SK-N-SH (cell line): Measurements from ENCODE around the gene TSGA10. TPM values are rescaled to one million over a fixed set of nuclear protein-coding genes. Genes with fewer than 3 reads are reported as not detected.

Experiments
- CTCF ChIA-PET: fragments of 300-600, 350-600 bp; formaldehyde crosslinking; extraction: SDS; loops from one replicate; lab custom pipeline; 2021; lab: Yijun Ruan, JAX
- POLR2A ChIA-PET: fragments of 350-600 bp; sonication (Branson Sonifier 250); formaldehyde crosslinking; extraction: SDS; loops from one replicate; lab custom pipeline; 2020; ENCODE audit warnings: antibody characterized with exemption, inconsistent platforms; lab: Yijun Ruan, JAX
- DNase-seq: peaks from one replicate; pipeline ENCODE4 v3.0.0; 2012
- H2AFZ ChIP-seq: fragments of 200-600 bp; sonication (generic); 2 replicates; pipeline ENCODE4 v1.8.1; 2016; ENCODE audit warnings: antibody characterized with exemption, mild to moderate bottlenecking, low read depth
- H3F3A ChIP-seq: fragments of 200-600 bp; sonication (generic); replicated peaks from 2 replicates; pipeline ENCODE3; 2016; ENCODE audit warnings: antibody characterized with exemption, mild to moderate bottlenecking; ENCODE audit not compliant: insufficient read depth
- H3K27ac ChIP-seq, 2 experiments: fragments of 200-500 bp in 1 of 2; fragments of 200-600 bp in 1 of 2; sonication (Bioruptor generic) in 1 of 2; sonication (generic), shearing (Covaris generic) in 1 of 2; 2 replicates each; pipeline versions ENCODE4 v1.5.1 to v1.6.1; 2014 to 2016; ENCODE audit warnings: low read depth in 2 of 2, inconsistent platforms in 1 of 2, low read length in 1 of 2, mild to moderate bottlenecking in 1 of 2, mixed read lengths in 1 of 2
- H3K27me3 ChIP-seq: fragments of 200-600 bp; sonication (generic), shearing (Covaris generic); 2 replicates; pipeline ENCODE4 v1.6.1; 2016; ENCODE audit warnings: mixed run types; ENCODE audit not compliant: insufficient read depth
- H3K36me3 ChIP-seq, 2 experiments: fragments of 200-500 bp in 1 of 2; fragments of 200-600 bp in 1 of 2; sonication (Bioruptor generic) in 1 of 2; sonication (generic) in 1 of 2; replicated peaks in 1 of 2; 2 replicates each; pipeline versions ENCODE3 to v1.5.1; 2014 to 2016; ENCODE audit warnings: low read length in 1 of 2, mild to moderate bottlenecking in 1 of 2; ENCODE audit not compliant: insufficient read depth in 2 of 2, control insufficient read depth in 1 of 2
- H3K4me1 ChIP-seq, 2 experiments: fragments of 200-500 bp in 1 of 2; fragments of 200-600 bp in 1 of 2; sonication (Bioruptor generic) in 1 of 2; sonication (generic), shearing (Covaris generic) in 1 of 2; 2 replicates each; pipeline versions ENCODE4 v1.5.1 to v1.6.1; 2014 to 2016; ENCODE audit warnings: low read depth in 1 of 2, low read length in 1 of 2, mixed run types in 1 of 2; ENCODE audit not compliant: insufficient read depth in 2 of 2, control insufficient read depth in 1 of 2
- H3K4me2 ChIP-seq: fragments of 200-600 bp; sonication (generic), shearing (Covaris generic); 2 replicates; pipeline ENCODE4 v1.6.1; 2017; ENCODE audit warnings: mixed run types
- H3K4me3 ChIP-seq, 2 experiments: fragments of 200-500 bp in 1 of 2; fragments of 200-600 bp in 1 of 2; sonication (Bioruptor generic) in 1 of 2; sonication (generic), shearing (Covaris generic) in 1 of 2; 2 replicates each; pipeline versions ENCODE4 v1.5.1 to v1.8.1; 2014 to 2016; ENCODE audit warnings: low read depth in 2 of 2, inconsistent platforms in 1 of 2, low read length in 1 of 2, mild to moderate bottlenecking in 1 of 2, mixed read lengths in 1 of 2, moderate library complexity in 1 of 2
- H3K79me2 ChIP-seq: fragments of 200-600 bp; sonication (generic); 2 replicates; pipeline ENCODE4 v1.8.1; 2017; ENCODE audit warnings: mild to moderate bottlenecking; ENCODE audit not compliant: insufficient read depth
- H3K9ac ChIP-seq: fragments of 200-600 bp; sonication (generic); 2 replicates; pipeline ENCODE4 v1.6.1; 2017; ENCODE audit warnings: mixed run types
- H3K9me2 ChIP-seq: fragments of 200-600 bp; sonication (generic); 2 replicates; pipeline ENCODE4 v1.6.1; 2017; ENCODE audit warnings: mixed run types
- H3K9me3 ChIP-seq: fragments of 200-600 bp; sonication (generic); 2 replicates; pipeline ENCODE4 v1.6.1; 2017; ENCODE audit warnings: mixed run types, mild to moderate bottlenecking, moderate library complexity
- H4K20me1 ChIP-seq: fragments of 200-600 bp; sonication (generic); 2 replicates; pipeline ENCODE4 v1.6.1; 2017; ENCODE audit warnings: mild to moderate bottlenecking, mixed run types; ENCODE audit not compliant: insufficient read depth
- CHD2 ChIP-seq: fragments of 150-350 bp; IDR thresholded peaks from 2 replicates; pipeline ENCODE4 v1.6.1; 2018; ENCODE audit warnings: low read length; ENCODE audit not compliant: partially characterized antibody
- ELF1 ChIP-seq: IDR thresholded peaks from 2 replicates; pipeline ENCODE4 v1.4.0; 2012
- EP300 ChIP-seq, 2 experiments: IDR thresholded peaks; 2 replicates each; pipeline versions ENCODE4 v1.4.0 to v1.6.1; 2012; ENCODE audit warnings: borderline replicate concordance in 1 of 2, low read depth in 1 of 2, low read length in 1 of 2
- NRF1 ChIP-seq: IDR thresholded peaks from 2 replicates; pipeline ENCODE4 v1.6.1; 2012; ENCODE audit warnings: low read depth, mild to moderate bottlenecking, low read length
- RAD21 ChIP-seq: IDR thresholded peaks from 2 replicates; pipeline ENCODE4 v1.6.1; 2012; ENCODE audit warnings: mild to moderate bottlenecking, low read length
- SMC3 ChIP-seq: IDR thresholded peaks from 2 replicates; pipeline ENCODE4 v1.6.1; 2012; ENCODE audit warnings: low read depth, low read length, improper control_type of control experiment
- WGBS: methylation state at CpG from one replicate; pipeline ENCODE4 v1.1.6; 2017; ENCODE audit warnings: low lambda C conversion rate; 5-methylcytosine and 5-hydroxymethylcytosine counted together
- polyA plus RNA-seq, 3 experiments: library from polyadenylated mRNA; depleted of rRNA; stranded (reverse); fragments of >200 nt; gene quantifications; 2 replicates each; pipeline ENCODE4 v1.2.3, GENCODE V29; 2012
- TF ChIP-seq, protein P1 (sequence below): IDR thresholded peaks from 2 replicates; pipeline ENCODE4 v1.4.0; 2012; ENCODE audit warnings: low read depth, borderline replicate concordance
- TF ChIP-seq, protein P2 (sequence below): IDR thresholded peaks from 2 replicates; pipeline ENCODE4; 2012
- TF ChIP-seq, protein P3 (sequence below): fragments of 150-350 bp; IDR thresholded peaks from 2 replicates; pipeline ENCODE4 v1.6.1; 2017; ENCODE audit warnings: antibody characterized with exemption, low read length, low read depth, borderline replicate concordance
- TF ChIP-seq, protein P4 (sequence below): fragments of 200-600 bp; sonication (generic); IDR thresholded peaks from 2 replicates; pipeline ENCODE4 v1.6.1; 2017; ENCODE audit warnings: antibody characterized with exemption, mild to moderate bottlenecking, moderate library complexity

The TSGA10 gene
- polyA plus RNA-seq, 1 of the 3 experiments (the other 2 are of a cell fraction), result 1.8 TPM

DNA sequence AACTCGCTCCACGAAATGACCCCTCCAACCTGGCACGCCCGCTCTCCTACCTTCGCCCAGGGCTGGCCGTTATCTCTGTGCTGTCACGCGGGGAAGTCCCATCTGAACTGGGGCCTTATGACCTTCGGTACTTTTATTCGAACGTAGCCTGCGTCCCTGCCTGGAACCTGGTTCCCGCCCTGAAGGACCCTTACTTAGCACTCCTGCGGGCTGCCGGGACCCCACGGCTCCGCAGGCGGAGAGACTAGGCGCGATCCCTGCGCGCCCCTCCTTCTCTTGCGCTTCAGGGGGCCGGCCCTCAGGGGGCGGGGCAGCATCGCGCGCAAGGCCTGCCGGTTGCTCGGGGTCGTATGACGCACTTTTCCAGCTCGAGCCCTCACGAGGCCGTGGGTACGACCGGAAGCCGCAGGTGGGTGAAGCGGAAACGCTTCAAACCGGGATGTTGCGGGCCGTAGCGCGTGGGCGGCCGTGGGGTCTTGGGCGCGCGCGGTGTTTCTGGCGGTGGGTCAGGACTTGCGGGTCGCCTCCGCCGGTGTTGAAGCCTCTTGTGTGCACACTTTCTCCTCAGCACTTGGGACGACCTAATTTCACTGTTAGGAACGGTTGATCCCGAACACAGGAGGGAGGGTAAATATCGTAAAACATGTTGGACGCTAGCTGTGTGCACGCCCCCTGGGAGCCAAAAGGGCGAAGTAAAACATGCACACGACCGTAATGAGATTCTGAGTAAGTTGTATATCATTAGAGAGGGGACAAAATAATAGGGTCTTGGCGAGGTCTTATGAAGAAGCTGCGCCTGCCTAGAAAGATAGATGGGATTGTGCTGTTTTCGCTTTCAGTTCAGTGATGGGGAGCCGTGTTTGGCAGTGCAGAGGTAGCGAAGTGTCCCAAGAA lies at the start of gene TSGA10, which contains the start of gene LIPT1 (continued):
- TF ChIP-seq, protein P1, sequence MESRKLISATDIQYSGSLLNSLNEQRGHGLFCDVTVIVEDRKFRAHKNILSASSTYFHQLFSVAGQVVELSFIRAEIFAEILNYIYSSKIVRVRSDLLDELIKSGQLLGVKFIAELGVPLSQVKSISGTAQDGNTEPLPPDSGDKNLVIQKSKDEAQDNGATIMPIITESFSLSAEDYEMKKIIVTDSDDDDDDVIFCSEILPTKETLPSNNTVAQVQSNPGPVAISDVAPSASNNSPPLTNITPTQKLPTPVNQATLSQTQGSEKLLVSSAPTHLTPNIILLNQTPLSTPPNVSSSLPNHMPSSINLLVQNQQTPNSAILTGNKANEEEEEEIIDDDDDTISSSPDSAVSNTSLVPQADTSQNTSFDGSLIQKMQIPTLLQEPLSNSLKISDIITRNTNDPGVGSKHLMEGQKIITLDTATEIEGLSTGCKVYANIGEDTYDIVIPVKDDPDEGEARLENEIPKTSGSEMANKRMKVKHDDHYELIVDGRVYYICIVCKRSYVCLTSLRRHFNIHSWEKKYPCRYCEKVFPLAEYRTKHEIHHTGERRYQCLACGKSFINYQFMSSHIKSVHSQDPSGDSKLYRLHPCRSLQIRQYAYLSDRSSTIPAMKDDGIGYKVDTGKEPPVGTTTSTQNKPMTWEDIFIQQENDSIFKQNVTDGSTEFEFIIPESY, result peak; percentile 66
- TF ChIP-seq SMC3, result no peak
- TF ChIP-seq, protein P2, sequence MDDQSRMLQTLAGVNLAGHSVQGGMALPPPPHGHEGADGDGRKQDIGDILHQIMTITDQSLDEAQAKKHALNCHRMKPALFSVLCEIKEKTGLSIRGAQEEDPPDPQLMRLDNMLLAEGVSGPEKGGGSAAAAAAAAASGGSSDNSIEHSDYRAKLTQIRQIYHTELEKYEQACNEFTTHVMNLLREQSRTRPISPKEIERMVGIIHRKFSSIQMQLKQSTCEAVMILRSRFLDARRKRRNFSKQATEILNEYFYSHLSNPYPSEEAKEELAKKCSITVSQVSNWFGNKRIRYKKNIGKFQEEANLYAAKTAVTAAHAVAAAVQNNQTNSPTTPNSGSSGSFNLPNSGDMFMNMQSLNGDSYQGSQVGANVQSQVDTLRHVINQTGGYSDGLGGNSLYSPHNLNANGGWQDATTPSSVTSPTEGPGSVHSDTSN, result no peak
- TF ChIP-seq, protein P3, sequence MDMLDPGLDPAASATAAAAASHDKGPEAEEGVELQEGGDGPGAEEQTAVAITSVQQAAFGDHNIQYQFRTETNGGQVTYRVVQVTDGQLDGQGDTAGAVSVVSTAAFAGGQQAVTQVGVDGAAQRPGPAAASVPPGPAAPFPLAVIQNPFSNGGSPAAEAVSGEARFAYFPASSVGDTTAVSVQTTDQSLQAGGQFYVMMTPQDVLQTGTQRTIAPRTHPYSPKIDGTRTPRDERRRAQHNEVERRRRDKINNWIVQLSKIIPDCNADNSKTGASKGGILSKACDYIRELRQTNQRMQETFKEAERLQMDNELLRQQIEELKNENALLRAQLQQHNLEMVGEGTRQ, result no peak
- TF ChIP-seq NRF1, result peak; percentile 53
- peak; percentile 70 for TF ChIP-seq ELF1
- TF ChIP-seq CHD2, result peak; percentile 69
- TF ChIP-seq RAD21, result no peak

DNA sequence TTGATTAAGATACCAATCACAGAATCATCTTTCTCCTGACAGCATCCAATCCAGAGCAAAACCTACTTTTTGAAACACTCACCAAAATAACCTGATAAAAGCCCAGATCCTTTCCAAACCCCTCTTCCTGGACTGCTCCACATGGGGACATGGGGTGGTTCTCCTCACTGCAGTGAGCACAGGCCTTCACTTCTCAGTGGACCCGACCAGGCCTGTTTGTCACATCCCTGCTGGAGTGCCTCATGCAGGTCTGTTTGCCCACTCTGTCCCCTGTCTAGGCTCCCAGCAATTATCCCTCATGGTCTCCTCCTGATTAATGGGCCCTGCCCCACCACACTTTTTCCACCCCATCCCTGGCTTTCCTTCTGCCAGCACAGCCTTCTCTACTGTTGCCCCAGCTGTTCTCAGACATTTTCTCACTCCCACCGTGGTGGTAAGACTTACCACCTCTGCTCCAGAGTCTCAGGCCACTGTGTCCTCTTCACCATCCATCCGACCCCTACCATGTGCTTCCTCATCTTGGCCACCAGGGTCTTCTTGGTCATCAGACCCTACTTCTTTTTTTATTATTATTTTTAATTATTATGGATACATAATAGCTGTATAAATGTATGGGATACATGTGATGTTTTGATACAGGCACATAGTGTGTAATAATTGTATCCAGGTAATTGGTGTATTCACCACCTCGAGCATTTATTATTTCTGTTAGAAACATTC lies 47.4 kb upstream of the TSGA10 start:
- Histone ChIP-seq H3K4me2 (no peak overlapping the region), H4K20me1 (no peaks in the 10 kb centered on the region), H3F3A (no peaks in the 10 kb centered on the region), H3K4me3 (no peak overlapping the region), H2AFZ (no peak overlapping the region), H3K9me3 (no peaks in the 10 kb centered on the region), H3K36me3 (peaks cover 11 to 12% of the 10 kb centered on the region in 2 experiments), H3K79me2 (no peaks in the 10 kb centered on the region), H3K9me2 (no peaks in the 10 kb centered on the region), H3K27ac (no peak overlapping the region), H3K9ac (no peak overlapping the region), H3K27me3 (no peaks in the 10 kb centered on the region), H3K4me1 (no peaks in the 10 kb centered on the region)
- POLR2A ChIA-PET, result no interaction called here
- no peak for TF ChIP-seq EP300 (IDR thresholded peaks at IDR 0.05; ENCODE audit: borderline replicate concordance in 1 of 2, low read depth in 1 of 2, low read length in 1 of 2)
- TF ChIP-seq, protein P4, sequence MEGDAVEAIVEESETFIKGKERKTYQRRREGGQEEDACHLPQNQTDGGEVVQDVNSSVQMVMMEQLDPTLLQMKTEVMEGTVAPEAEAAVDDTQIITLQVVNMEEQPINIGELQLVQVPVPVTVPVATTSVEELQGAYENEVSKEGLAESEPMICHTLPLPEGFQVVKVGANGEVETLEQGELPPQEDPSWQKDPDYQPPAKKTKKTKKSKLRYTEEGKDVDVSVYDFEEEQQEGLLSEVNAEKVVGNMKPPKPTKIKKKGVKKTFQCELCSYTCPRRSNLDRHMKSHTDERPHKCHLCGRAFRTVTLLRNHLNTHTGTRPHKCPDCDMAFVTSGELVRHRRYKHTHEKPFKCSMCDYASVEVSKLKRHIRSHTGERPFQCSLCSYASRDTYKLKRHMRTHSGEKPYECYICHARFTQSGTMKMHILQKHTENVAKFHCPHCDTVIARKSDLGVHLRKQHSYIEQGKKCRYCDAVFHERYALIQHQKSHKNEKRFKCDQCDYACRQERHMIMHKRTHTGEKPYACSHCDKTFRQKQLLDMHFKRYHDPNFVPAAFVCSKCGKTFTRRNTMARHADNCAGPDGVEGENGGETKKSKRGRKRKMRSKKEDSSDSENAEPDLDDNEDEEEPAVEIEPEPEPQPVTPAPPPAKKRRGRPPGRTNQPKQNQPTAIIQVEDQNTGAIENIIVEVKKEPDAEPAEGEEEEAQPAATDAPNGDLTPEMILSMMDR, result 0 out of 2 replicates have a peak, but pooled peaks have one; percentile 16
- WGBS, result 83% methylated on average over 4 of the region's 4 CpGs
- DNase-seq, result no peak
- CTCF ChIA-PET, result no interaction called here
